ENCODE results near the gene JAML. TPM values are rescaled to one million over a fixed set of nuclear protein-coding genes. Genes with fewer than 3 reads are reported as not detected.

JAML gene
- total RNA-seq, 6 donors from 2014 or later: 33.0 to 105 (median 49.5) TPM

GRCh38 chr11:118247041-118247440 is 22.2 kb upstream of the JAML start:
- peaks cover 9 to 35% (median 14%) of the 10 kb centered on the region in 4 donors for H3K4me1 ChIP-seq
- DNase-seq (no peak), ATAC-seq (ENCODE audit: low FRiP score in 2 of 2) (no peak)
- peak in 1 of 4 donors; percentile 15 for TF ChIP-seq POLR2A (IDR thresholded peaks at IDR 0.05)
- no peak for TF ChIP-seq EP300 (IDR thresholded peaks at IDR 0.05)
- H3K36me3 ChIP-seq: no peaks in the 10 kb centered on the region
- H3K4me3 ChIP-seq: no peak overlapping the region
- WGBS, 2 donors: 36 to 53% methylated on average over 1 of the region's 1 CpG
- H3K27ac ChIP-seq: peak overlapping the region in 3 of 4 donors; percentile 51 to 71 (median 62)
- no peaks in the 10 kb centered on the region for H3K27me3 ChIP-seq
- no peaks in the 10 kb centered on the region for H3K9me3 ChIP-seq

- TF ChIP-seq POLR2A (IDR thresholded peaks at IDR 0.05) (no peak), EP300 (IDR thresholded peaks at IDR 0.05) (peak in 1 of 4 donors; percentile 47)
- DNase-seq (no peak), ATAC-seq (ENCODE audit: low FRiP score in 2 of 2) (no peak)
- Histone ChIP-seq H3K27me3 (no peaks in the 10 kb centered on the region), H3K36me3 (no peaks in the 10 kb centered on the region), H3K9me3 (no peaks in the 10 kb centered on the region), H3K27ac (peak overlapping the region in 2 of 4 donors; percentile 51 to 71), H3K4me1 (peaks cover 14 to 45% (median 23%) of the 10 kb centered on the region in 4 donors), H3K4me3 (no peak overlapping the region)
- 59 to 62% methylated on average over 3 of the region's 3 CpGs for WGBS, 2 donors
These were observed 21.2 kb upstream of the JAML start for GRCh38 chr11:118245936-118246562.

GRCh38 chr11:118243993-118244762 is 19.4 kb upstream of the JAML start:
- TF ChIP-seq POLR2A (IDR thresholded peaks at IDR 0.05) (no peak), EP300 (IDR thresholded peaks at IDR 0.05) (no peak), CTCF (IDR thresholded peaks at IDR 0.05) (no peak), POLR2AphosphoS5 (IDR thresholded peaks at IDR 0.05) (no peak)
- H3K27me3 ChIP-seq: no peaks in the 10 kb centered on the region
- H3K27ac ChIP-seq: no peak overlapping the region
- no peak for DNase-seq
- H3K4me1 ChIP-seq: peaks cover 28 to 52% (median 41%) of the 10 kb centered on the region in 4 donors
- H3K9me3 ChIP-seq: no peaks in the 10 kb centered on the region
- ATAC-seq (ENCODE audit: low FRiP score in 2 of 2): no peak
- H3K4me3 ChIP-seq: no peak overlapping the region
- no peaks in the 10 kb centered on the region for H3K36me3 ChIP-seq
- WGBS, 2 donors: 87 to 88% methylated on average over 3 of the region's 3 CpGs

- no peak for DNase-seq
- Histone ChIP-seq H3K27me3 (no peaks in the 10 kb centered on the region), H3K27ac (peak overlapping the region in 2 of 4 donors; percentile 91 to 93), H3K4me3 (no peak overlapping the region), H3K9me3 (no peaks in the 10 kb centered on the region), H3K36me3 (no peaks in the 10 kb centered on the region), H3K4me1 (peaks cover 37 to 62% (median 49%) of the 10 kb centered on the region in 4 donors)
- WGBS, 2 donors: 69 to 85% methylated on average over 7 to 8 of the region's 8 CpGs
- no peak for ATAC-seq (ENCODE audit: low FRiP score in 2 of 2)
- TF ChIP-seq CTCF (IDR thresholded peaks at IDR 0.05): no peak
- no peak for TF ChIP-seq POLR2AphosphoS5 (IDR thresholded peaks at IDR 0.05)
- TF ChIP-seq EP300 (IDR thresholded peaks at IDR 0.05): no peak
- no peak for TF ChIP-seq POLR2A (IDR thresholded peaks at IDR 0.05)
These were observed 18.4 kb upstream of the JAML start for GRCh38 chr11:118243161-118243560.

- Histone ChIP-seq H3K4me3 (no peak overlapping the region), H3K27ac (peak overlapping the region; percentile 79 to 93 (median 88))
- WGBS, 2 donors: 50 to 87% methylated on average over 1 of the region's 1 CpG
These were observed 16.9 kb upstream of the JAML start for GRCh38 chr11:118241764-118242098.

More at GRCh38 chr11:118241764-118242098, 16.9 kb upstream of the JAML start:
- Histone ChIP-seq H3K9me3 (no peaks in the 10 kb centered on the region), H3K27me3 (no peaks in the 10 kb centered on the region), H3K4me1 (peaks cover 43 to 60% (median 46%) of the 10 kb centered on the region in 4 donors), H3K36me3 (no peaks in the 10 kb centered on the region)
- DNase-seq (no peak), ATAC-seq (ENCODE audit: low FRiP score in 2 of 2) (no peak)
- no peak for TF ChIP-seq POLR2AphosphoS5 (IDR thresholded peaks at IDR 0.05)
- no peak for TF ChIP-seq EP300 (IDR thresholded peaks at IDR 0.05)
- no peak for TF ChIP-seq POLR2A (IDR thresholded peaks at IDR 0.05)
- no peak for TF ChIP-seq CTCF (IDR thresholded peaks at IDR 0.05)
